Measurements from ENCODE around the gene EPB41L5. TPM values are rescaled to one million over a fixed set of nuclear protein-coding genes. Genes with fewer than 3 reads are reported as not detected.
"Not testable (repeated sequence)": the region's sequence is repeated elsewhere in the genome, so short reads cannot be mapped to it uniquely, and the experiment has no call there.

EPB41L5 gene
- total and polyA plus RNA-seq, 8 donors = 5.3 to 64.5 (median 28.5) TPM

DNA sequence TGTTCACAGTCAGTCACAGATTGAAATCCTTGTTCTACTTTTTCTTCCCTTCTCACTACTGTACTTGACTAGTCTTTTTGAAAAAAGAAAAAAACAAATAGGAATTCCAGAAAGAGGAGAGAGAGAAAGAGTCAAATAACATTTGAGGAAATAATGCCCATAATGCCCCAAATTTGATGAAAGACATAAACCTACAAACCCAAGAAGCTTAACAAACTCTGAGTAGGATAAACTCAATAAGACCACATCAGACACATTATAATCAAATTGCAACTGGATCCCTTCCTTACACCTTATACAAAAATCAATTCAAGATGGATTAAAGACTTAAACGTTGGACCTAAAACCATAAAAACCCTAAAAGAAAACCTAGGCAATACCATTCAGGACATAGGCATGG lies 179.4 kb downstream of the EPB41L5 start:
- Histone ChIP-seq H3K9me3 (peaks cover 0 to 35% (median 7%) of the 10 kb centered on the region in 4 donors), H3K27me3 (no peaks in the 10 kb centered on the region), H3K4me1 (no peaks in the 10 kb centered on the region), H3K27ac (no peak overlapping the region), H3K36me3 (no peaks in the 10 kb centered on the region), H3K4me3 (no peak overlapping the region)
- WGBS, 5 donors = 75 to 100% (median 87%) methylated on average over 1 of the region's 1 CpG
- TF ChIP-seq POLR2AphosphoS5 (IDR thresholded peaks at IDR 0.05) = no peak
- TF ChIP-seq, protein P1, sequence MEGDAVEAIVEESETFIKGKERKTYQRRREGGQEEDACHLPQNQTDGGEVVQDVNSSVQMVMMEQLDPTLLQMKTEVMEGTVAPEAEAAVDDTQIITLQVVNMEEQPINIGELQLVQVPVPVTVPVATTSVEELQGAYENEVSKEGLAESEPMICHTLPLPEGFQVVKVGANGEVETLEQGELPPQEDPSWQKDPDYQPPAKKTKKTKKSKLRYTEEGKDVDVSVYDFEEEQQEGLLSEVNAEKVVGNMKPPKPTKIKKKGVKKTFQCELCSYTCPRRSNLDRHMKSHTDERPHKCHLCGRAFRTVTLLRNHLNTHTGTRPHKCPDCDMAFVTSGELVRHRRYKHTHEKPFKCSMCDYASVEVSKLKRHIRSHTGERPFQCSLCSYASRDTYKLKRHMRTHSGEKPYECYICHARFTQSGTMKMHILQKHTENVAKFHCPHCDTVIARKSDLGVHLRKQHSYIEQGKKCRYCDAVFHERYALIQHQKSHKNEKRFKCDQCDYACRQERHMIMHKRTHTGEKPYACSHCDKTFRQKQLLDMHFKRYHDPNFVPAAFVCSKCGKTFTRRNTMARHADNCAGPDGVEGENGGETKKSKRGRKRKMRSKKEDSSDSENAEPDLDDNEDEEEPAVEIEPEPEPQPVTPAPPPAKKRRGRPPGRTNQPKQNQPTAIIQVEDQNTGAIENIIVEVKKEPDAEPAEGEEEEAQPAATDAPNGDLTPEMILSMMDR (IDR thresholded peaks at IDR 0.05) = no peak
- TF ChIP-seq EP300 (IDR thresholded peaks at IDR 0.05) = no peak
- TF ChIP-seq POLR2A (IDR thresholded peaks at IDR 0.05) = no peak
- no peak for DNase-seq
- intact Hi-C loops (cut with DNase I; ENCODE audit: low total_unique reads) = no loop called here

DNA sequence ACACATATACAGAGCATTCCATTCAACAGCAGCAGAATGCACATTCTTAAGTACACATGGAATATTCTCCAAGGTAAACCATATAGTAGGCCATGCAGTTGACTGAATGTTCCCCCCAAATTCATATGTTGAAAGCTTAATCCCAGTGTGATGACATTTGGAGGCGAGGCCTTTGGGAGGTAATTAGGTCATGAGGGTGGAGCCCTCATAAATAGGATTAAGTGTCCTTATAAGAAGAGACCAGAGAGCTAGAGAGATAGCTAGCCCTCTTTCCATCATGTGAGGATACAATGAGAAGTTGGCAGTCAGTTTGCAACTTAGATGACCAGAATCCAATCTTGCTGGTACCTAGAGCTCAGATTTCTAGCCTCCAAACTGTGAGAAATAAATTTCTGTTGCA lies 182.7 kb downstream of the EPB41L5 start:
- intact Hi-C loops (cut with DNase I; ENCODE audit: low total_unique reads) = no loop called here
- TF ChIP-seq EP300 (IDR thresholded peaks at IDR 0.05) (no peak), POLR2A (IDR thresholded peaks at IDR 0.05) (no peak), POLR2AphosphoS5 (IDR thresholded peaks at IDR 0.05) (no peak)
- TF ChIP-seq, protein P1 (IDR thresholded peaks at IDR 0.05) = no peak
- 78 to 100% (median 90%) methylated on average over 1 of the region's 1 CpG for WGBS, 5 donors

DNA sequence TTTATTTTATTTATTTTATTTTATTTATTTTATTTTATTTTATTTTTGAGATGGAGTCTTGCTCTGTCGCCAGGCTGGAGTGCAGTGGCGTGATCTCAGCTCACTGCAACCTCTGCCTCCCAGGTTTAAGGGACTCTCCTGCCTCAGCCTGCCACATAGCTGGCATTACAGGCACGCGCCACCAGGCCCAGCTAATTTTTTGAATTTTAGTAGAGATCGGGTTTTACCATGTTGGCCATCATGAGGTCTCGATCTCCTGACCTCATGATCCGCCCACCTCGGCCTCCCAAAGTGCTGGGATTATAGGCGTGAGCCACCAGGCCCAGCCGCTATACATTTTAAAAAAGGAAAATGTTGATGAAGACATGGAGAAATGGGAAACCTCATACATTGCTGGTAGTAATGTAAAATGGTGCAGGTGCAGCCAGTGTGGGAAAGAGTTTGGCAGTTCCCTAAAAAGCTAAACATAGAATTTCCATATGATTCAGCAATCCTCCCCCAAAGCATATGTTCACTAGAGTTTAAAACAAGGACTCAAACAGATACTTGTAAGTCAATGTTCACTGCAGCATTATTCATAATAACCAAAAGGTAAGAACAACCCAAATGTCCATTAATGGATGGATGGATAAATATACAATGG lies 187.1 kb downstream of the EPB41L5 start:
- H3K27me3 ChIP-seq; H3K4me3 ChIP-seq; DNase-seq; H3K36me3 ChIP-seq; H3K27ac ChIP-seq; intact Hi-C loops (cut with DNase I; ENCODE audit: low total_unique reads): not testable (repeated sequence)
- Histone ChIP-seq H3K4me1 (peaks cover 0 to 15% (median 0%) of the 10 kb centered on the region in 4 donors), H3K9me3 (peaks cover 0 to 29% (median 12%) of the 10 kb centered on the region in 4 donors)
- WGBS, 5 donors = 96 to 99% (median 97%) methylated on average over 10 of the region's 10 CpGs

More for the DNA sequence above, 182.7 kb downstream of the EPB41L5 start:
- Histone ChIP-seq H3K4me1 (no peaks in the 10 kb centered on the region), H3K27me3 (no peaks in the 10 kb centered on the region), H3K4me3 (no peak overlapping the region), H3K9me3 (peaks cover 0 to 49% (median 18%) of the 10 kb centered on the region in 4 donors), H3K36me3 (no peaks in the 10 kb centered on the region), H3K27ac (no peak overlapping the region)
- no peak for DNase-seq

DNA sequence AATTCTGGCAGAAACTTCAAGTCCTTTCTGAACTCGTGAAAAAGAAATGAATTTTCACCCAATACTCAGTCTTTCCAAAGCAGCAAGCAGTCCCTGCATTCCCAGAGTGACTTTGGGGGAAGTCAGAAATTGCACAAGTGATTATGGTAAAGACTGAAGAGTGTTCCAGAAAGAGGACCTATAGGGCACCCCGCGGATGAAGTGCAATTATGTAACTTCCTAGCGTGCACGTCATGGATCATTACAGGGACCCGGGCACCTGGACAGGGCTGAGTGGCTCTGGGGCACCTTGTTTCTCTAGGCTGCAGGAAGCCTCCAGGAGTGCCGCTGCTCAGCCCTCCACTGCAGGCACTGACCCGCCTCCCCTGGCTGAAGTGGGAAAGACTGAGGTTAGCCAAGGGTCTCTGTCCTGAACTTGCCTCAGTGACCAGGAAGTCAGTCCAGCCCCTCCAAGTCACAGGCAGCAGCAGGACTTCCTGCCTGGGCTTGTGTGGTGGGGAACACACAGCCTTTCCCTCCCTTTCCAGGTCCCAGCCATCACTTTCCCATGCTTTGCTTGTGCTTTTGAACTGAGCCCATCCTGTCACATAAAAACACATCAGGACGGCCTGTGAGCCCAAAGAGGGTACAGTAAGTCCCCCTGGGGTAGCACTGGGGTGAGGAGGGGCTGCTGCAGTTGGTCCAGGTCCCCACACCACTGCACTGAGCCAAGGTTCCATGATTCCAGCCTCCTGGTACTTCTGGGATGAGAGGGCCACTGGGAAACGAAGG lies 190.6 kb downstream of the EPB41L5 start:
- Histone ChIP-seq H3K27me3 (no peaks in the 10 kb centered on the region), H3K4me1 (peaks cover 0 to 15% (median 0%) of the 10 kb centered on the region in 4 donors), H3K27ac (peak overlapping the region in 2 of 5 donors; percentile 26 to 54), H3K4me3 (no peak overlapping the region), H3K36me3 (no peaks in the 10 kb centered on the region), H3K9me3 (peaks cover 0 to 2% (median under 1%) of the 10 kb centered on the region in 4 donors)
- DNase-seq = peak in 1 of 2 donors; percentile 26
- intact Hi-C loops (cut with DNase I; ENCODE audit: low total_unique reads) = no loop called here
- WGBS, 5 donors = 62 to 74% (median 71%) methylated on average over 9 to 10 of the region's 10 CpGs
- TF ChIP-seq POLR2A (IDR thresholded peaks at IDR 0.05) = no peak
- TF ChIP-seq POLR2AphosphoS5 (IDR thresholded peaks at IDR 0.05) = no peak
- TF ChIP-seq, protein P1 (IDR thresholded peaks at IDR 0.05) = no peak
- TF ChIP-seq EP300 (IDR thresholded peaks at IDR 0.05) = no peak

Data from stomach (tissue), 9 donors.